Limb (tissue), 2 donors: ENCODE data around the gene PRKCH.

Source experiments
- DNase-seq, 2 donors: peaks; one replicate each; pipeline ENCODE4 v3.0.0-alpha.2; 2016; ENCODE audit errors: extremely low spot score in 2 of 2

The PRKCH gene

GRCh38 chr14:61581340-61581739 is 260.0 kb downstream of the PRKCH start:
- DNase-seq, result no peak

- DNase-seq, result no peak
Measured at GRCh38 chr14:61581955-61582615, 260.7 kb downstream of the PRKCH start.

GRCh38 chr14:61582815-61583214 is 261.4 kb downstream of the PRKCH start:
- no peak for DNase-seq

GRCh38 chr14:61584331-61584741 is 263.0 kb downstream of the PRKCH start:
- DNase-seq, result no peak

GRCh38 chr14:61585598-61586543 is 264.5 kb downstream of the PRKCH start:
- DNase-seq, result peak; percentile 83 to 85

GRCh38 chr14:61586544-61587055 is 265.2 kb downstream of the PRKCH start:
- DNase-seq, result no peak

GRCh38 chr14:61587081-61587713 is 265.8 kb downstream of the PRKCH start:
- no peak for DNase-seq

- DNase-seq, result no peak
Measured at GRCh38 chr14:61588419-61588901, 267.1 kb downstream of the PRKCH start.

- DNase-seq, result no peak
Measured at GRCh38 chr14:61589691-61590581, 268.6 kb downstream of the PRKCH start.

- DNase-seq, result no peak
Measured at GRCh38 chr14:61591862-61592261, 270.5 kb downstream of the PRKCH start.

- DNase-seq, result no peak
Measured at GRCh38 chr14:61593330-61593729, 272.0 kb downstream of the PRKCH start.

GRCh38 chr14:61596990-61597389 is 275.6 kb downstream of the PRKCH start:
- DNase-seq, result peak in 1 of 2 donors; percentile 67

GRCh38 chr14:61598980-61599379 is 277.6 kb downstream of the PRKCH start:
- DNase-seq, result no peak

- no peak for DNase-seq
Measured at GRCh38 chr14:61599942-61600341, 278.6 kb downstream of the PRKCH start.
